H1 (cell line): ENCODE results near the gene FRMD4A.

ENCODE experiments used
- ATF2 ChIP-seq: IDR thresholded peaks from 2 replicates; pipeline ENCODE4 v1.6.1; 2012; ENCODE audit warnings: low read length, inconsistent platforms
- EGR1 ChIP-seq: IDR thresholded peaks from 2 replicates; pipeline ENCODE4 v1.6.1; 2011; ENCODE audit warnings: low read depth, low read length, borderline replicate concordance
- EZH2 ChIP-seq: fragments of 200-600 bp; sonication (generic); IDR thresholded peaks from 2 replicates; pipeline ENCODE4 v1.7.1; 2012; ENCODE audit warnings: low read depth, mild to moderate bottlenecking, moderate library complexity, low read length, inconsistent platforms; ENCODE audit not compliant: severe bottlenecking
- MAX ChIP-seq: IDR thresholded peaks from 2 replicates; pipeline ENCODE4 v1.6.1; 2012; ENCODE audit warnings: inconsistent platforms
- NRF1 ChIP-seq: IDR thresholded peaks from 2 replicates; pipeline ENCODE4 v1.6.1; 2011; ENCODE audit warnings: mild to moderate bottlenecking, low read depth, low read length, improper control_type of control experiment
- POU5F1 ChIP-seq: IDR thresholded peaks from 2 replicates; pipeline ENCODE4 v1.6.1; 2011; ENCODE audit warnings: low read depth, mild to moderate bottlenecking, low read length, moderate library complexity
- SP1 ChIP-seq: IDR thresholded peaks from 2 replicates; pipeline ENCODE4 v1.6.1; 2011; ENCODE audit warnings: low read depth, low read length

GRCh38 chr10:13743101-13743693, 587.5 kb downstream of the FRMD4A start:
- no peak for TF ChIP-seq SP1
- no peak for TF ChIP-seq EZH2
- TF ChIP-seq EGR1 = no peak
- no peak for TF ChIP-seq ATF2
- no peak for TF ChIP-seq NRF1
- no peak for TF ChIP-seq POU5F1
- no peak for TF ChIP-seq MAX
